DMS79 treated with DMSO at 0.1 percent for 48 hours (cell line): Measurements from ENCODE around the gene COL11A2.

ENCODE experiments used
- DNase-seq: peaks from one replicate; lab custom pipeline; 2025; lab: John Stamatoyannopoulos, UW

Gene COL11A2

GRCh38 chr6:33116841-33117711 is 75.2 kb downstream of the COL11A2 start:
- no peak for DNase-seq

- no peak for DNase-seq
Measured at GRCh38 chr6:33116417-33116816, 75.8 kb downstream of the COL11A2 start.

DNA sequence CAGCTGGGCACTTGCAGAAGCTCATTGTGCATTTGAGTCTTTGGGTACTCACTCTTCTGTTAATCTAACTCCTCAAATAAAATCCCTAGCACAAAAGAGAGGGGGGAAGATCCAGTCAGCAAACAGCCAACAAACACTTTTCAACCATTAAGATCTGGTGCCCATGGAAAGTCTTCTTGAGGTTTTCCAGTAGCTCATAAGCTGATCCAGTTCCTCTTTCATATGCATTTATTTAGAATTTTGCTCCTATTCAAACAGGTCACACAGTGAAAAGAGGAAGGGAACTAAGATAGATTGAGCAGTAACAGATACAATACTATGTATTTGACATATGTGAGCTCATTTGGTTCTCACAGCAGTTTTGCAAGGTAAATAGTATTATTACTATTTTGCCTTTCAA is 77.9 kb downstream of the COL11A2 start:
- no peak for DNase-seq

GRCh38 chr6:33113755-33114154 is 78.5 kb downstream of the COL11A2 start:
- no peak for DNase-seq
